NB4 (cell line): ENCODE results near the gene RELCH.
A peak's percentile ranks its signal among the peaks of the same experiment; 100 is the strongest.

Experiments
- DNase-seq: peaks from one replicate; pipeline ENCODE4 v3.0.0; 2010; ENCODE audit warnings: low read depth
- H3K4me3 ChIP-seq: one replicate; pipeline ENCODE4 v1.5.1; 2011; ENCODE audit warnings: mild to moderate bottlenecking, low read depth, low read length, moderate library complexity
- MAX ChIP-seq: IDR thresholded peaks from 2 replicates; pipeline ENCODE4 v1.6.1; 2011; ENCODE audit warnings: low read depth, low read length
- MYC ChIP-seq: IDR thresholded peaks from 2 replicates; pipeline ENCODE4 v1.6.1; 2011; ENCODE audit warnings: low read depth, low read length
- POLR2A ChIP-seq: IDR thresholded peaks from 2 replicates; pipeline ENCODE4 v1.6.1; 2011; ENCODE audit warnings: mild to moderate bottlenecking; ENCODE audit not compliant: insufficient read length; ENCODE audit errors: extremely low read depth
- TF ChIP-seq, protein P1 (sequence below): IDR thresholded peaks from one replicate; pipeline ENCODE4 v1.5.1; 2012; ENCODE audit warnings: low read depth, low read length

RELCH gene

DNA sequence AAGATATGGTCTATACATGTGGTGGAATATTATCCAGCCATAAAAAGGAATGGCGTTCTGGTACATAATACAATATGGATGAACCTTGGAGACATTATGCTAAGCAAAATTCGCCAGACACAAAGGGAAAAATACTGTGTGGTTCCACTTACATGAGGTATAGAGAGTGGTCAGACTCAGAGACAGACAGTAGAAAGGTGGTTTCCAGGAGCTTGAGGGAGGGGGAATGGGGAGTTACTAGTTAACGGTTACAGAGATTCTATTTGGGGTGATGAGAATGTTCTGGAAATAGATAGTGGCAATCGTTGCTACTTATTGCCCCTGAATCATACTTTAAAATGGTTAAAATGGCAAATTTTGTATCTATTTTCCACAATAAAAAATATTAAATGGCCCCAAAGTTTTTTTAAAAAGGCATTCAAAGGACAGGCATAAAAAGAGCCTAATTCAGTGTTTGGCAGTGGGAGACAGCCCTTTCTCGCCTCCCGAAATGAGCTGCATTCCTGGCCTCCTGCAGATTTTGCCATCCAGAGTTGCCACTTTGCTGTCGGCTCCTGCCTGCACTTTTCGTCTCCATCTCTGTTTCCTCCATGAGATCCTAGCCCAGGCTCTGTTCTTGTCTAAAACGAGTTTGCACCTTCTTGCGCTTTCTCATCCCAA is 151.5 kb downstream of the RELCH start:
- TF ChIP-seq POLR2A: no peak
- no peak for TF ChIP-seq MAX
- no peak for TF ChIP-seq MYC
- H3K4me3 ChIP-seq: no peak overlapping the region
- no peak for DNase-seq

DNA sequence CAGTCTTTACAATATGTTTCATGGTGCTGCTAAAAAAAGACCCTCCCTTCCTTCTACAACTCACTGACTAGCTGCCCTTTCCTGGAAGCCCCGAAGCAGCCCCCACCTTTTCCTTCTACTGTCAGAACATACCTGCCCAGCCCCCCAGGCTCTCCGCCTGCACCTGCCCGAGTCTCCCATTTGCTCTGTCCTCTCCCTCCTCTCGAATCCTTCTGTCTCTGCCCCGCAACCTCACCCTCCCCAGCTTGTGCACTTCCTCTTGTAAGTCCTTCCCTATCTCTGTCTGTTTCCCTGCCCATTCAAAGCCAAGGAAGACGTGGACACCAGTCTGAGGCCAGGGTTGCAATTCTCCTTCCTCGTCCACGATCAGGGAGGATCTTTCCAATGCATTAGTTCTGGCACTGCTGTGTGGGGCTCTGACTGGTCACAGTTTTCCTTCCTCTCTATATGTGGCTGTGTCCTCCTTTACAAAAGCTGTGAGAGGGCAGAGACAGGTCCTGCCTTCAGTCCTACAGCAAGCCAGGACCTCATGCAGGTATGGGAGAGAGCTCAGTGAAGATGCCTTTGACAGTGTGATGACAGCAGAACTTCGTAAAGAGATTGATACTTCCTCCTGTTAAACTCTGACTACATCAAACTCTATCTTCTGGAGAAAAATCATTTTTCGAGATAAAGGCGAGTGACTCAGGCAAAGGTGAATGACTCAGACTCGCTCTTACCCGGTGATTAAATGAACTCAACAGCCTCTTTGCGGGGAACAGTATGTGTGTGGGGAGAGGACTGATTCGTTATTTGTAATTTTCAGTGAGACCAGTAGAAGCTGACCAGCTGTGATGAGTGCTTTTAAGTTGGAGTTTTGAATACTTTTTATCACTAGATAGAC is 152.3 kb downstream of the RELCH start:
- peak; percentile 49 for DNase-seq
- no peak overlapping the region for H3K4me3 ChIP-seq
- TF ChIP-seq MAX (no peak), POLR2A (no peak), MYC (no peak)
- TF ChIP-seq, protein P1, sequence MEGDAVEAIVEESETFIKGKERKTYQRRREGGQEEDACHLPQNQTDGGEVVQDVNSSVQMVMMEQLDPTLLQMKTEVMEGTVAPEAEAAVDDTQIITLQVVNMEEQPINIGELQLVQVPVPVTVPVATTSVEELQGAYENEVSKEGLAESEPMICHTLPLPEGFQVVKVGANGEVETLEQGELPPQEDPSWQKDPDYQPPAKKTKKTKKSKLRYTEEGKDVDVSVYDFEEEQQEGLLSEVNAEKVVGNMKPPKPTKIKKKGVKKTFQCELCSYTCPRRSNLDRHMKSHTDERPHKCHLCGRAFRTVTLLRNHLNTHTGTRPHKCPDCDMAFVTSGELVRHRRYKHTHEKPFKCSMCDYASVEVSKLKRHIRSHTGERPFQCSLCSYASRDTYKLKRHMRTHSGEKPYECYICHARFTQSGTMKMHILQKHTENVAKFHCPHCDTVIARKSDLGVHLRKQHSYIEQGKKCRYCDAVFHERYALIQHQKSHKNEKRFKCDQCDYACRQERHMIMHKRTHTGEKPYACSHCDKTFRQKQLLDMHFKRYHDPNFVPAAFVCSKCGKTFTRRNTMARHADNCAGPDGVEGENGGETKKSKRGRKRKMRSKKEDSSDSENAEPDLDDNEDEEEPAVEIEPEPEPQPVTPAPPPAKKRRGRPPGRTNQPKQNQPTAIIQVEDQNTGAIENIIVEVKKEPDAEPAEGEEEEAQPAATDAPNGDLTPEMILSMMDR: no peak

- no peak for TF ChIP-seq MAX
- no peak for TF ChIP-seq POLR2A
- no peak for TF ChIP-seq MYC
- TF ChIP-seq, protein P1: no peak
- no peak for DNase-seq
- no peak overlapping the region for H3K4me3 ChIP-seq
Measured at GRCh38 chr18:62340996-62341395, 153.9 kb downstream of the RELCH start.

DNA sequence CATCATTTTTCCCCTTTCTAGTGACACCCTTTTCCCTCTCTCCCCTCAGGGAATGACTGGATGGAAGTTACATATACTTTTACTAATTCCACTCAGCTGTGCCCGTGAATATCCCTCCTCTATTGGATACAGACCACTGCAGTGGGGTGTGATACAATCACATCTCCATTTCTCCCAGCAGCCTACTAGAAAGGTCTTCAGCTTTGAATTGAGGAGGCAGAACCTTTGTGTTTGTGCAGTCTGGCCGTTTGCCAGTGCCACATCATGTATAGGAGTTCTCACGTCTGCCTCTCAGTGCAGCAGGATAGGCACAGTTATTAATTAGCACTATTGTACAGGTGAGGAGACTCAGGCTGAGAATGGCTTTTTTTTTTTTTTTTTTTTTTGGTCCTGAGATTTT is 154.4 kb downstream of the RELCH start:
- H3K4me3 ChIP-seq: no peak overlapping the region
- no peak for TF ChIP-seq MAX
- TF ChIP-seq POLR2A: no peak
- no peak for DNase-seq

DNA sequence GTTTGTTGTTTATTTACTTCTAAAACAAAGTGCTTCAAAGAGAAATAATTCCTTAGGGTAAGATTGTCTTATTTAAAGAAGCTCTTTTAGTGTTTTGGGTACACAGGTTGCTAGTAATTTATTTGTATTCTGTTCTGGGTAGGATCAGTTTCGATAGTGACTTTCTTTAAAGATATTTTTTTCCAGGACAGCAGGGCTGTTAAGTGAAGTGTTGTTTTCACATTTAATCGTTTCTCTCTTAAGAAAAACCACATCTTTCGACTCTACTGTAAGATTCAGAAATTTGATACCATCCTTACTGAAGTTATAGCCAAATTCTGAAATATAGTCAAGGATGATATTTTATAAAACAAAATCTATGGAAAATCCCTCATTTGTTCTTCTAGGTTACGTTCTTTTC is 155.8 kb downstream of the RELCH start:
- no peak for DNase-seq
- no peak for TF ChIP-seq POLR2A
- no peak for TF ChIP-seq MAX
- TF ChIP-seq, protein P1: no peak
- no peak for TF ChIP-seq MYC
- H3K4me3 ChIP-seq: no peak overlapping the region

- no peak overlapping the region for H3K4me3 ChIP-seq
- DNase-seq: no peak
- TF ChIP-seq POLR2A (no peak), MAX (no peak), MYC (no peak)
- TF ChIP-seq, protein P1: no peak
Measured at GRCh38 chr18:62343316-62343715, 156.3 kb downstream of the RELCH start.

GRCh38 chr18:62345909-62346308 is 158.9 kb downstream of the RELCH start:
- TF ChIP-seq, protein P1: no peak
- no peak for TF ChIP-seq MYC
- no peak for TF ChIP-seq POLR2A
- no peak overlapping the region for H3K4me3 ChIP-seq
- no peak for DNase-seq
